Transverse colon (tissue), 4 donors: Measurements from ENCODE around the gene SETMAR. TPM values are rescaled to one million over a fixed set of nuclear protein-coding genes. Genes with fewer than 3 reads are reported as not detected.
"Not testable (repeated sequence)": the region's sequence is repeated elsewhere in the genome, so short reads cannot be mapped to it uniquely, and the experiment has no call there.

Experiments used
- DNase-seq: peaks from one replicate; pipeline ENCODE4 v3.0.0-alpha.2; 2019
- H3K27ac ChIP-seq, 4 donors: fragments of 200-600 bp; sonication (generic); 2 replicates each; pipeline ENCODE4 v1.5.1; 2016 to 2018; ENCODE audit warnings: inconsistent platforms in 4 of 4
- H3K27me3 ChIP-seq: fragments of 200-600 bp; sonication (generic); 2 replicates; pipeline ENCODE4 v1.5.1; 2017; ENCODE audit warnings: inconsistent platforms
- H3K36me3 ChIP-seq, 4 donors: fragments of 200-600 bp; sonication (generic); 2 replicates each; pipeline ENCODE4 v1.5.1; 2017 to 2019; ENCODE audit warnings: inconsistent platforms in 4 of 4
- H3K4me1 ChIP-seq, 4 donors: fragments of 200-600 bp; sonication (generic); 2 replicates each; pipeline ENCODE4 v1.5.1; 2017 to 2020; ENCODE audit warnings: inconsistent platforms in 4 of 4
- H3K4me3 ChIP-seq, 4 donors: fragments of 200-600 bp; sonication (generic); 1 replicate in 1 of 4; 2 replicates in 3 of 4; pipeline versions ENCODE4 v1.5.1 to v1.6.1; 2017 to 2019; ENCODE audit warnings: inconsistent platforms in 4 of 4
- H3K9me3 ChIP-seq, 2 donors: fragments of 200-600 bp; sonication (generic); 2 replicates each; pipeline ENCODE4 v1.5.1; 2017 to 2019; ENCODE audit warnings: inconsistent platforms in 2 of 2
- EP300 ChIP-seq: sonication (generic); formaldehyde crosslinking; IDR thresholded peaks from one replicate; pipeline ENCODE4 v1.6.1; 2017; ENCODE audit warnings: antibody characterized with exemption, low read depth
- POLR2A ChIP-seq: fragments of 450-650 bp; IDR thresholded peaks from one replicate; pipeline ENCODE4 v1.6.1; 2016; ENCODE audit warnings: antibody characterized with exemption, mild to moderate bottlenecking, moderate library complexity
- POLR2AphosphoS5 ChIP-seq, 3 donors: sonication (generic); formaldehyde crosslinking; IDR thresholded peaks; one replicate each; pipeline ENCODE4 v1.6.1; 2016; ENCODE audit warnings: antibody characterized with exemption in 3 of 3
- WGBS, 2 donors: methylation state at CpG; one replicate each; pipeline ENCODE4 v1.1.5; 2018; ENCODE audit warnings: low coverage in 1 of 2; 5-methylcytosine and 5-hydroxymethylcytosine counted together
- in situ Hi-C, 4 donors: fragments of 200-750 bp; cut with MboI; loops; one replicate each; pipeline versions ENCODE4 v1.15.0 to v1.15.1; 2017; ENCODE audit warnings: low sequenced_read_pairs in 3 of 4, low pct_ligation_motif_present in 1 of 4, low pct_unique_long_range_greater_than_20kb in 1 of 4
- intact Hi-C: fragments of 100-400 bp; cut with DNase I; formaldehyde crosslinking; loops from one replicate; pipeline ENCODE4 v1.15.1; 2023; ENCODE audit warnings: low total_unique reads
- total RNA-seq, 4 donors: library from RNA; depleted of rRNA; stranded (reverse); fragments of >200 nt; gene quantifications; one replicate each; pipeline ENCODE4 v1.1.0, GENCODE V29; 2016
- TF ChIP-seq, protein P1 (sequence below), 5 experiments: fragments of 200-600 bp in 3 of 5; fragments of 450-650 bp in 2 of 5; sonication (generic) in 3 of 5; IDR thresholded peaks; 1 replicate in 2 of 5; 2 replicates in 3 of 5; pipeline ENCODE4 v1.5.1; 2016 to 2017; ENCODE audit warnings: antibody characterized with exemption in 5 of 5, inconsistent platforms in 3 of 5, mild to moderate bottlenecking in 2 of 5, moderate library complexity in 1 of 5

The SETMAR gene
- total RNA-seq, 4 donors from 2014 or later, result 12.0 to 30.7 (median 15.9) TPM

GRCh38 chr3:4302747-4303146 is 422 bp upstream of the SETMAR start:
- peak overlapping the region in 3 of 4 donors; percentile 60 to 85 (median 65) for H3K4me3 ChIP-seq
- intact Hi-C loops (no loop called here), in situ Hi-C loops (no loop called here)
- peaks cover 10 to 26% (median 18%) of the 10 kb centered on the region in 4 donors for H3K4me1 ChIP-seq
- TF ChIP-seq POLR2A (no peak), POLR2AphosphoS5 (IDR thresholded peaks at IDR 0.05) (no peak), EP300 (no peak)
- TF ChIP-seq, protein P1, sequence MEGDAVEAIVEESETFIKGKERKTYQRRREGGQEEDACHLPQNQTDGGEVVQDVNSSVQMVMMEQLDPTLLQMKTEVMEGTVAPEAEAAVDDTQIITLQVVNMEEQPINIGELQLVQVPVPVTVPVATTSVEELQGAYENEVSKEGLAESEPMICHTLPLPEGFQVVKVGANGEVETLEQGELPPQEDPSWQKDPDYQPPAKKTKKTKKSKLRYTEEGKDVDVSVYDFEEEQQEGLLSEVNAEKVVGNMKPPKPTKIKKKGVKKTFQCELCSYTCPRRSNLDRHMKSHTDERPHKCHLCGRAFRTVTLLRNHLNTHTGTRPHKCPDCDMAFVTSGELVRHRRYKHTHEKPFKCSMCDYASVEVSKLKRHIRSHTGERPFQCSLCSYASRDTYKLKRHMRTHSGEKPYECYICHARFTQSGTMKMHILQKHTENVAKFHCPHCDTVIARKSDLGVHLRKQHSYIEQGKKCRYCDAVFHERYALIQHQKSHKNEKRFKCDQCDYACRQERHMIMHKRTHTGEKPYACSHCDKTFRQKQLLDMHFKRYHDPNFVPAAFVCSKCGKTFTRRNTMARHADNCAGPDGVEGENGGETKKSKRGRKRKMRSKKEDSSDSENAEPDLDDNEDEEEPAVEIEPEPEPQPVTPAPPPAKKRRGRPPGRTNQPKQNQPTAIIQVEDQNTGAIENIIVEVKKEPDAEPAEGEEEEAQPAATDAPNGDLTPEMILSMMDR (IDR thresholded peaks at IDR 0.05), result no peak
- 71 to 92% methylated on average over 9 to 11 of the region's 11 CpGs for WGBS, 2 donors
- H3K27ac ChIP-seq, result peak overlapping the region; percentile 91 to 94 (median 92)
- no peak for DNase-seq
- no peaks in the 10 kb centered on the region for H3K27me3 ChIP-seq
- H3K36me3 ChIP-seq, result no peaks in the 10 kb centered on the region
- H3K9me3 ChIP-seq, result no peaks in the 10 kb centered on the region

DNA sequence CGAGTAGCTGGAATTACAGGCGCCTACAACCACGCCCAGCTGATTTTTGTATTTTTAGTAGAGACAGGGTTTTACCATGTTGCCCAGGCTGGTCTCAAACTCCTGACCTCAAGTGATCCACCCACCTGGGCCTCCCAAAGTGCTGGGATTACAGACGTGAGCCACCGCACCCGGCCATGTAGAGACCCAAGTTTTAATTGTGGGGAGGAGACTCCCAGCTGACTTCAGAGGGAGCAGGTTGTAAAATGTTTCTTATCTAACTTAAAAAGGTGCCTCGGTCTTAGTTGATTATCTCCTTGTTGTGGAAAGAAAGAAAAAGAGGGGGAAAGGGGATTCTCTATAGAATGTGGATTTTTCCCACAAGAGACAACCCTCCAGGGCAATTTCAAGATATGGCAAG is 2.0 kb downstream of the SETMAR start:
- in situ Hi-C loops, H3K4me3 ChIP-seq: not testable (repeated sequence)

DNA sequence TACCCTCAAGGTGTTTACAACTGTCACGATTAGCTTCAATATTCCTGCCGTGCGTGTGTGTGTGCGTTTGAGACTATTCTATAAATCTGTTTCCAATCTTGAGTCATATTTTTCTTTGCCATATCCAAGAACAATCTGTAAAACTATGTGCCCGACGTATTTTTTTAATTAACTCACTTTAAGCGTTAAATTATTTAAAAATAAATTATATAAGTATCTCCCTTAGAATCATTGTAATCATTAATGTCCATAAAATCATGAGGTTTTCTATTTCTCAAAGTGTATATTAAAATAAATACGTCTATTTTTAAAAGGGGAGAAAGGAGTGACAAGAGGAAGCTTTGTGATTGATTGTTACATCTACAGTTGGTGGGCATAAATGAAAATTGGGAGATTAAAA is 2.9 kb downstream of the SETMAR start:
- TF ChIP-seq EP300 (no peak), POLR2A (no peak), POLR2AphosphoS5 (IDR thresholded peaks at IDR 0.05) (no peak)
- TF ChIP-seq, protein P1 (IDR thresholded peaks at IDR 0.05), result no peak
- H3K9me3 ChIP-seq, result no peaks in the 10 kb centered on the region
- in situ Hi-C loops (no loop called here), intact Hi-C loops (no loop called here)
- H3K27ac ChIP-seq, result peak overlapping the region; percentile 41 to 91 (median 53)
- no peaks in the 10 kb centered on the region for H3K27me3 ChIP-seq
- no peak for DNase-seq
- no peaks in the 10 kb centered on the region for H3K36me3 ChIP-seq
- 92 to 93% methylated on average over 8 of the region's 8 CpGs for WGBS, 2 donors
- no peak overlapping the region for H3K4me3 ChIP-seq
- H3K4me1 ChIP-seq, result peaks cover 10 to 26% (median 18%) of the 10 kb centered on the region in 4 donors

More for the DNA sequence above, 2.0 kb downstream of the SETMAR start:
- Histone ChIP-seq H3K27ac (peak overlapping the region in 3 of 4 donors; percentile 41 to 91 (median 59)), H3K4me1 (peaks cover 10 to 26% (median 18%) of the 10 kb centered on the region in 4 donors)
- WGBS, 2 donors, result 63 to 76% methylated on average over 4 to 7 of the region's 7 CpGs
- H3K36me3 ChIP-seq, H3K9me3 ChIP-seq, H3K27me3 ChIP-seq, DNase-seq, intact Hi-C loops: not testable (repeated sequence)

- Histone ChIP-seq H3K27ac (peak overlapping the region; percentile 41 to 91 (median 53)), H3K4me3 (no peak overlapping the region), H3K4me1 (peaks cover 10 to 26% (median 18%) of the 10 kb centered on the region in 4 donors), H3K9me3 (no peaks in the 10 kb centered on the region), H3K27me3 (no peaks in the 10 kb centered on the region), H3K36me3 (no peaks in the 10 kb centered on the region)
- intact Hi-C loops, result no loop called here
- DNase-seq, result no peak
- WGBS, 2 donors, result 71 to 92% methylated on average over 2 of the region's 2 CpGs
- TF ChIP-seq, protein P1 (IDR thresholded peaks at IDR 0.05), result no peak
- peak in 1 of 3 donors; percentile 14 for TF ChIP-seq POLR2AphosphoS5 (IDR thresholded peaks at IDR 0.05)
- in situ Hi-C loops, result no loop called here
These were observed 3.7 kb downstream of the SETMAR start for GRCh38 chr3:4306860-4307259.

GRCh38 chr3:4309491-4310128 is 6.4 kb downstream of the SETMAR start:
- DNase-seq, result no peak
- Histone ChIP-seq H3K27me3 (no peaks in the 10 kb centered on the region), H3K4me1 (peaks cover 5 to 15% (median 11%) of the 10 kb centered on the region in 4 donors), H3K4me3 (no peak overlapping the region), H3K27ac (no peak overlapping the region), H3K36me3 (no peaks in the 10 kb centered on the region), H3K9me3 (no peaks in the 10 kb centered on the region)
- TF ChIP-seq POLR2AphosphoS5 (IDR thresholded peaks at IDR 0.05) (no peak), EP300 (no peak), POLR2A (no peak)
- TF ChIP-seq, protein P1 (IDR thresholded peaks at IDR 0.05), result no peak
- in situ Hi-C loops (no loop called here), intact Hi-C loops (no loop called here)
- 57 to 80% methylated on average over 2 to 3 of the region's 3 CpGs for WGBS, 2 donors
